HepG2 (cell line): ENCODE results near the gene PLPP3. TPM values are rescaled to one million over a fixed set of nuclear protein-coding genes. Genes with fewer than 3 reads are reported as not detected.

Source experiments
- CHD2 ChIP-seq: IDR thresholded peaks from 2 replicates; pipeline ENCODE4 v1.6.1; 2011; ENCODE audit warnings: low read depth, low read length, improper control_type of control experiment
- CHD4 ChIP-seq: fragments of 200-600 bp; sonication (generic); IDR thresholded peaks from 2 replicates; pipeline ENCODE4 v1.7.0; 2017; ENCODE audit warnings: mild to moderate bottlenecking, low read length, borderline replicate concordance
- DBP ChIP-seq: sonication (generic); formaldehyde crosslinking; IDR thresholded peaks from 2 replicates; pipeline ENCODE4 v1.4.0; 2020; ENCODE audit warnings: missing genetic modification reagents; ENCODE audit errors: not compliant biosample characterization
- EHMT2 ChIP-seq: fragments of 200-600 bp; sonication (generic); IDR thresholded peaks from 2 replicates; pipeline ENCODE4 v1.7.0; 2017; ENCODE audit warnings: antibody characterized with exemption, low read depth, low read length, borderline replicate concordance
- ETV5 ChIP-seq: IDR thresholded peaks from 2 replicates; pipeline ENCODE4 v1.6.1; 2018; ENCODE audit warnings: missing biosample characterization, missing genetic modification reagents, inconsistent platforms, borderline replicate concordance
- FOXA1 ChIP-seq, 2 experiments: fragments of 450-650 bp in 1 of 2; sonication (generic) in 1 of 2; formaldehyde crosslinking in 1 of 2; IDR thresholded peaks; 2 replicates each; pipeline versions ENCODE4 v1.4.0 to v1.6.1; 2016 to 2020; ENCODE audit warnings: missing genetic modification reagents in 1 of 2
- FOXK1 ChIP-seq: sonication (generic); formaldehyde crosslinking; IDR thresholded peaks from 2 replicates; pipeline ENCODE4 v1.4.0; 2020; ENCODE audit warnings: low read depth, missing genetic modification reagents, borderline replicate concordance
- GFI1 ChIP-seq: sonication (generic); formaldehyde crosslinking; IDR thresholded peaks from 2 replicates; pipeline ENCODE4 v1.5.0; 2020; ENCODE audit warnings: missing genetic modification reagents, mild to moderate bottlenecking, borderline replicate concordance
- HDAC1 ChIP-seq: sonication (generic); formaldehyde crosslinking; IDR thresholded peaks from 2 replicates; pipeline ENCODE4 v1.5.1; 2020; ENCODE audit warnings: mild to moderate bottlenecking, missing genetic modification reagents
- IRF1 ChIP-seq: sonication (generic); formaldehyde crosslinking; IDR thresholded peaks from 2 replicates; pipeline ENCODE4 v1.4.0; 2020; ENCODE audit warnings: low read depth, mild to moderate bottlenecking, missing genetic modification reagents
- MXD3 ChIP-seq: IDR thresholded peaks from 2 replicates; pipeline ENCODE4 v1.6.1; 2016; ENCODE audit warnings: mild to moderate bottlenecking, missing biosample characterization, missing genetic modification reagents
- NAIF1 ChIP-seq: sonication (generic); formaldehyde crosslinking; IDR thresholded peaks from 2 replicates; pipeline ENCODE4 v1.5.0; 2020; ENCODE audit warnings: mild to moderate bottlenecking, missing genetic modification reagents, borderline replicate concordance
- PRDM10 ChIP-seq: sonication (generic); formaldehyde crosslinking; IDR thresholded peaks from 2 replicates; pipeline ENCODE4 v1.4.0; 2020; ENCODE audit warnings: low read depth, missing genetic modification reagents
- RARA ChIP-seq: IDR thresholded peaks from 2 replicates; pipeline ENCODE4 v1.6.1; 2016; ENCODE audit warnings: missing genetic modification reagents, missing compliant biosample characterization
- ZBTB14 ChIP-seq: sonication (generic); formaldehyde crosslinking; IDR thresholded peaks from 2 replicates; pipeline ENCODE4 v1.4.0; 2020; ENCODE audit warnings: missing genetic modification reagents
- ZMAT3 ChIP-seq: sonication (generic); formaldehyde crosslinking; conservative IDR thresholded peaks from 2 replicates; pipeline ENCODE4 v1.7.0; 2021; ENCODE audit warnings: missing genetic modification reagents
- ZNF414 ChIP-seq: sonication (generic); formaldehyde crosslinking; IDR thresholded peaks from 2 replicates; pipeline ENCODE4 v1.5.0; 2020; ENCODE audit warnings: missing genetic modification reagents
- ZNF577 ChIP-seq: sonication (generic); formaldehyde crosslinking; IDR thresholded peaks from 2 replicates; pipeline ENCODE4 v1.4.0; 2020; ENCODE audit warnings: mild to moderate bottlenecking, low read depth, missing genetic modification reagents, borderline replicate concordance
- ZNF781 ChIP-seq: sonication (generic); formaldehyde crosslinking; IDR thresholded peaks from 2 replicates; pipeline ENCODE4 v1.5.1; 2020; ENCODE audit warnings: borderline replicate concordance, mild to moderate bottlenecking, missing genetic modification reagents; ENCODE audit errors: not compliant biosample characterization
- ZSCAN20 ChIP-seq: sonication (generic); formaldehyde crosslinking; IDR thresholded peaks from 2 replicates; pipeline ENCODE4 v1.4.0; 2020; ENCODE audit warnings: missing genetic modification reagents, mild to moderate bottlenecking, borderline replicate concordance
- polyA plus RNA-seq, 8 experiments: library from polyadenylated mRNA; depleted of rRNA in 3 of 8; stranded (reverse) in 7 of 8; unstranded in 1 of 8; fragments of >200 nt; fragmentation: Illumina TruSeq in 4 of 8; extraction: Trizol in 4 of 8; gene quantifications; 2 replicates each; pipeline versions ENCODE4 v1.2.1 to v1.2.3, GENCODE V29; 2011 to 2016; ENCODE audit warnings: low read depth in 4 of 8, missing spikeins in 1 of 8, mixed read lengths in 1 of 8; ENCODE audit not compliant: insufficient read depth in 1 of 8
- total RNA-seq, 5 experiments: library from RNA; depleted of rRNA; stranded (reverse); fragments of >200 nt; fragmentation: Illumina TruSeq; extraction: Trizol; gene quantifications; 2 replicates each; pipeline ENCODE4 v1.2.3, GENCODE V29; 2016; ENCODE audit warnings: low read depth in 1 of 5

Gene PLPP3
- total and polyA plus RNA-seq, 2 of the 13 experiments (the other 11 are each of a cell fraction or from before 2014, with no cell fraction given) = 49.7 to 65.8 TPM

GRCh38 chr1:56578963-56579875 is at the start of gene PLPP3 (continued):
- TF ChIP-seq DBP (CRISPR knock-in tag) = no peak
- no peak for TF ChIP-seq NAIF1 (CRISPR knock-in tag)
- TF ChIP-seq HDAC1 (CRISPR knock-in tag) = peak; percentile 62
- peak; percentile 68; the same call in 1 of the 2 replicates for TF ChIP-seq ZMAT3 (CRISPR knock-in tag)
- TF ChIP-seq FOXA1 (IDR thresholded peaks at IDR 0.05) = no peak
- TF ChIP-seq FOXA1 (CRISPR knock-in tag; IDR thresholded peaks at IDR 0.05) = no peak
- TF ChIP-seq FOXK1 (CRISPR knock-in tag) = no peak
- peak; percentile 34 for TF ChIP-seq ZNF781 (CRISPR knock-in tag)
- peak; percentile 23; the same call in 1 of the 2 replicates for TF ChIP-seq ZNF414 (CRISPR knock-in tag)
- no peak for TF ChIP-seq RARA (CRISPR knock-in tag)
- peak; percentile 68 for TF ChIP-seq ZBTB14
- no peak; the same call in 1 of the 2 replicates for TF ChIP-seq MXD3
- TF ChIP-seq EHMT2 = no peak
- no peak for TF ChIP-seq CHD2
- TF ChIP-seq IRF1 (CRISPR knock-in tag) = no peak
- no peak for TF ChIP-seq ETV5 (CRISPR knock-in tag)
- no peak for TF ChIP-seq PRDM10 (CRISPR knock-in tag)
- TF ChIP-seq ZSCAN20 = no peak
- TF ChIP-seq CHD4 = no peak
- TF ChIP-seq GFI1 (CRISPR knock-in tag) = no peak
- TF ChIP-seq ZNF577 = no peak
